Breast epithelium (tissue), 4 donors: ENCODE results near the gene DCLK1. TPM values are rescaled to one million over a fixed set of nuclear protein-coding genes. Genes with fewer than 3 reads are reported as not detected.

Experiments
- DNase-seq, 2 donors: peaks; one replicate each; pipeline ENCODE4 v3.0.0-alpha.2; 2019; ENCODE audit warnings: low spot score in 2 of 2
- H3K27ac ChIP-seq, 2 donors: fragments of 200-600 bp; sonication (generic) in 1 of 2; one replicate each; pipeline ENCODE4 v1.5.1; 2016 to 2019; ENCODE audit warnings: mild to moderate bottlenecking in 1 of 2
- H3K27me3 ChIP-seq, 2 donors: fragments of 200-600 bp; sonication (generic) in 1 of 2; one replicate each; pipeline versions ENCODE4 v1.5.1 to v1.6.0; 2017 to 2019; ENCODE audit warnings: control low read depth in 1 of 2, mild to moderate bottlenecking in 1 of 2
- H3K36me3 ChIP-seq: fragments of 200-600 bp; one replicate; pipeline ENCODE4 v1.5.1; 2019
- H3K4me1 ChIP-seq, 2 donors: fragments of 200-600 bp; sonication (generic); one replicate each; pipeline ENCODE4 v1.5.1; 2016 to 2019; ENCODE audit warnings: control low read depth in 1 of 2
- H3K4me3 ChIP-seq, 3 donors: fragments of 200-600 bp; sonication (generic); 1 replicate in 2 of 3; 2 replicates in 1 of 3; pipeline ENCODE4 v1.5.1; 2016 to 2019; ENCODE audit warnings: mild to moderate bottlenecking in 3 of 3, moderate library complexity in 2 of 3
- H3K9me3 ChIP-seq, 2 donors: fragments of 200-600 bp; sonication (generic) in 1 of 2; one replicate each; pipeline ENCODE4 v1.5.1; 2016 to 2019; ENCODE audit warnings: control low read depth in 1 of 2
- POLR2A ChIP-seq: fragments of 450-650 bp; IDR thresholded peaks from one replicate; pipeline ENCODE4 v1.6.1; 2016; ENCODE audit warnings: antibody characterized with exemption, mild to moderate bottlenecking, moderate library complexity
- POLR2AphosphoS5 ChIP-seq, 3 donors: sonication (generic); formaldehyde crosslinking; IDR thresholded peaks; one replicate each; pipeline ENCODE4 v1.6.1; 2017; ENCODE audit warnings: antibody characterized with exemption in 3 of 3
- intact Hi-C: fragments of 100-400 bp; cut with DNase I; formaldehyde crosslinking; loops from one replicate; pipeline ENCODE4 v1.15.1; 2023; ENCODE audit warnings: low total_unique reads
- total RNA-seq, 3 donors: library from RNA; depleted of rRNA; stranded (reverse); fragments of >200 nt; gene quantifications; one replicate each; pipeline ENCODE4 v1.1.0, GENCODE V29; 2016
- TF ChIP-seq, protein P1 (sequence below), 3 donors: fragments of 450-650 bp; IDR thresholded peaks; one replicate each; pipeline ENCODE4 v1.5.1; 2016 to 2017; ENCODE audit warnings: antibody characterized with exemption in 3 of 3, mild to moderate bottlenecking in 3 of 3, moderate library complexity in 3 of 3

The DCLK1 gene
- total RNA-seq, 3 donors from 2014 or later = 21.2 to 158 (median 28.2) TPM

- no peaks in the 10 kb centered on the region for H3K4me1 ChIP-seq
- H3K9me3 ChIP-seq = no peaks in the 10 kb centered on the region
- DNase-seq = no peak
- H3K27me3 ChIP-seq = no peaks in the 10 kb centered on the region
- no peaks in the 10 kb centered on the region for H3K36me3 ChIP-seq
- no peak overlapping the region for H3K4me3 ChIP-seq
- TF ChIP-seq POLR2AphosphoS5 (IDR thresholded peaks at IDR 0.05) (no peak), POLR2A (no peak)
- TF ChIP-seq, protein P1, sequence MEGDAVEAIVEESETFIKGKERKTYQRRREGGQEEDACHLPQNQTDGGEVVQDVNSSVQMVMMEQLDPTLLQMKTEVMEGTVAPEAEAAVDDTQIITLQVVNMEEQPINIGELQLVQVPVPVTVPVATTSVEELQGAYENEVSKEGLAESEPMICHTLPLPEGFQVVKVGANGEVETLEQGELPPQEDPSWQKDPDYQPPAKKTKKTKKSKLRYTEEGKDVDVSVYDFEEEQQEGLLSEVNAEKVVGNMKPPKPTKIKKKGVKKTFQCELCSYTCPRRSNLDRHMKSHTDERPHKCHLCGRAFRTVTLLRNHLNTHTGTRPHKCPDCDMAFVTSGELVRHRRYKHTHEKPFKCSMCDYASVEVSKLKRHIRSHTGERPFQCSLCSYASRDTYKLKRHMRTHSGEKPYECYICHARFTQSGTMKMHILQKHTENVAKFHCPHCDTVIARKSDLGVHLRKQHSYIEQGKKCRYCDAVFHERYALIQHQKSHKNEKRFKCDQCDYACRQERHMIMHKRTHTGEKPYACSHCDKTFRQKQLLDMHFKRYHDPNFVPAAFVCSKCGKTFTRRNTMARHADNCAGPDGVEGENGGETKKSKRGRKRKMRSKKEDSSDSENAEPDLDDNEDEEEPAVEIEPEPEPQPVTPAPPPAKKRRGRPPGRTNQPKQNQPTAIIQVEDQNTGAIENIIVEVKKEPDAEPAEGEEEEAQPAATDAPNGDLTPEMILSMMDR (IDR thresholded peaks at IDR 0.05) = no peak
- no peak overlapping the region for H3K27ac ChIP-seq
- intact Hi-C loops = no loop called here
These were observed 74.1 kb downstream of the DCLK1 start for GRCh38 chr13:36057041-36057440.

GRCh38 chr13:36055366-36055765 lies 75.8 kb downstream of the DCLK1 start:
- H3K36me3 ChIP-seq = no peaks in the 10 kb centered on the region
- no peaks in the 10 kb centered on the region for H3K9me3 ChIP-seq
- DNase-seq = no peak
- H3K27ac ChIP-seq = no peak overlapping the region
- H3K27me3 ChIP-seq = no peaks in the 10 kb centered on the region
- H3K4me3 ChIP-seq = no peak overlapping the region
- TF ChIP-seq POLR2AphosphoS5 (IDR thresholded peaks at IDR 0.05) = no peak
- no peak for TF ChIP-seq POLR2A
- TF ChIP-seq, protein P1 (IDR thresholded peaks at IDR 0.05) = no peak
- no peaks in the 10 kb centered on the region for H3K4me1 ChIP-seq
- intact Hi-C loops = no loop called here

DNA sequence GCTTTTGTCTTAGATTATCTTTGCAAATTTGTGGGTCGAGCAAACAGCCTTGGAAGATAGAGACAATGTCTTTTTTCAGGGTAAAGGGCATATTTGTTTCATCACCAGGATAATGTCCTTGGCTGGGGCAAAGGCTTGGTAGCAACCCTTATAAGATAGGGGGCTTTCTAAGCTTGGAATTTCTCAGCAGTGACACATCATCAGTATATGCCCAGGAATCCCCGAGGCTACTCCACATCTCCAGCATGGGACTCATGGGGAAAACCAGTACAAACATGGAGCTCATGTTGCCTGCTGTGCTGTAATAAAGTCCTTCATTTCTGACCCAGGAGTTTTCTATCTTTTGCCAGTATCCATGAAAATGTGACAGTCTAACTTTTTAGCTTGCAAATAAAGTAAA lies 77.1 kb downstream of the DCLK1 start:
- no peak for DNase-seq
- TF ChIP-seq POLR2AphosphoS5 (IDR thresholded peaks at IDR 0.05) (no peak), POLR2A (no peak)
- intact Hi-C loops = loop anchor here (5.0 kb wide), 1 partner anchor 593 kb away; no protein-coding TSS in a partner anchor
- H3K9me3 ChIP-seq = no peaks in the 10 kb centered on the region
- no peak overlapping the region for H3K27ac ChIP-seq
- H3K4me3 ChIP-seq = no peak overlapping the region
- no peaks in the 10 kb centered on the region for H3K27me3 ChIP-seq
- no peaks in the 10 kb centered on the region for H3K36me3 ChIP-seq
- no peaks in the 10 kb centered on the region for H3K4me1 ChIP-seq

DNA sequence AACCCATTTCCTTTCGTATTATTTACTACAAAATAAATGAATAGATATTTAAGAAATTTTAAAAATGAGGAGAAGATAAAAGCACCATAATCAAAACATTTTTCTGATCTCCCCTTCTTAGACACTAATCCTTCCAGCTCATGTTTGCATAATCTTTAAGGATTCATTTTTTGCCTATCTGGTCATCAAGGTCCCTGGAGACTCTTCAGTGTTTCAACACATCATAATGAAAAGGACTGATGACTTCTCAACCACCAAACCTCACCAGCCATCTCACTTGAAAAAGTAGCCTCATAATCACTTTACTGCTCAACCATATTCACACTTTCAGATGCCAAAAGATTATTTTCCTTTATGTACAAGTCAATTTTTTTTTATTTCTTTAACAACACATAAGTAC lies 80.1 kb downstream of the DCLK1 start:
- Histone ChIP-seq H3K4me1 (no peaks in the 10 kb centered on the region), H3K9me3 (no peaks in the 10 kb centered on the region), H3K27ac (no peak overlapping the region), H3K36me3 (no peaks in the 10 kb centered on the region), H3K4me3 (no peak overlapping the region), H3K27me3 (no peaks in the 10 kb centered on the region)
- DNase-seq = no peak
- intact Hi-C loops = loop anchor here (5.0 kb wide), 1 partner anchor 596 kb away; no protein-coding TSS in a partner anchor
- TF ChIP-seq, protein P1 (IDR thresholded peaks at IDR 0.05) = no peak
- TF ChIP-seq POLR2AphosphoS5 (IDR thresholded peaks at IDR 0.05) (no peak), POLR2A (no peak)

- no peak for DNase-seq
- Histone ChIP-seq H3K4me1 (no peaks in the 10 kb centered on the region), H3K27ac (no peak overlapping the region), H3K9me3 (no peaks in the 10 kb centered on the region), H3K4me3 (no peak overlapping the region), H3K36me3 (no peaks in the 10 kb centered on the region), H3K27me3 (no peaks in the 10 kb centered on the region)
- TF ChIP-seq POLR2A (no peak), POLR2AphosphoS5 (IDR thresholded peaks at IDR 0.05) (no peak)
- TF ChIP-seq, protein P1 (IDR thresholded peaks at IDR 0.05) = no peak
- intact Hi-C loops = no loop called here
These were observed 84.5 kb downstream of the DCLK1 start for GRCh38 chr13:36046672-36047071.
